ENCODE data around the gene TPPP2. TPM values are rescaled to one million over a fixed set of nuclear protein-coding genes. Genes with fewer than 3 reads are reported as not detected.
A peak's percentile ranks its signal among the peaks of the same experiment; 100 is the strongest.

Gene TPPP2
- total and polyA plus RNA-seq, 2 experiments from 2014 or later = not detected

DNA sequence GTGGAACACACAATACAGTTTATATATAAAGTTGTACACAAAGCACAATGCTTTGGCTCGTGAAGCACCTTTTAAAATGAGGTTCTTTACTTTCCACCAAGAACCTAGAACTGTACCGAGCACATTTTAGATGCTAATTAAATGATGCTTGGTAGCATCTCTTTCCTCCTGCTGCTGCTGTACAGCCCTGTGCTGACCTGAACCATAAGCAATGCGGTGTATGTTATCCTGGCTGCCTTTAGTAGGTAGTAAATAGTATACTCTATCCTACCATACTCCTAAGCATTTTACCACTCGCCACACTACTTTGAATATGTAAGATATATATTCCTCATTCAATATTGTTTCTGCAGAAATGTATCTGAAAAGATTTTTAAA, 24.7 kb downstream of the TPPP2 start:
- no peaks in the 10 kb centered on the region for H3K36me3 Mint-ChIP-seq (ENCODE audit: low read depth)
- H3K27ac ChIP-seq (ENCODE audit: low read depth) = no peak overlapping the region
- no peak overlapping the region for H3K27ac Mint-ChIP-seq
- H4K20me1 ChIP-seq (replicated peaks; ENCODE audit: insufficient read depth) = no peaks in the 10 kb centered on the region
- no peak overlapping the region for H2AFZ ChIP-seq
- H3K4me3 Mint-ChIP-seq = no peak overlapping the region
- TF ChIP-seq NANOG (IDR thresholded peaks at IDR 0.05; ENCODE audit: borderline replicate concordance) = no peak
- H3K36me3 ChIP-seq (ENCODE audit: insufficient read depth) = no peaks in the 10 kb centered on the region
- H3K4me1 Mint-ChIP-seq = peaks cover 10% of the 10 kb centered on the region; the same call in 2 of the 3 replicates
- H3K9me2 ChIP-seq (ENCODE audit: insufficient read depth) = no peaks in the 10 kb centered on the region
- DNase-seq (ENCODE audit: low spot score) = no peak
- H3K79me2 ChIP-seq (replicated peaks; ENCODE audit: insufficient read depth) = no peaks in the 10 kb centered on the region
- peaks cover 6% of the 10 kb centered on the region; the same call in 1 of the 2 replicates for H3K4me1 ChIP-seq (ENCODE audit: insufficient read depth)
- ATAC-seq = no peak
- no peaks in the 10 kb centered on the region for H3F3A ChIP-seq (replicated peaks; ENCODE audit: low read depth)
- no peak overlapping the region for H3K4me2 ChIP-seq
- H3K9me3 Mint-ChIP-seq = no peaks in the 10 kb centered on the region
- H3K4me3 ChIP-seq = no peak overlapping the region
- peaks cover 5% of the 10 kb centered on the region for H3K27me3 Mint-ChIP-seq (ENCODE audit: insufficient read depth, low read depth, poor library complexity)
- H3K27me3 ChIP-seq (ENCODE audit: insufficient read depth) = no peaks in the 10 kb centered on the region

DNA sequence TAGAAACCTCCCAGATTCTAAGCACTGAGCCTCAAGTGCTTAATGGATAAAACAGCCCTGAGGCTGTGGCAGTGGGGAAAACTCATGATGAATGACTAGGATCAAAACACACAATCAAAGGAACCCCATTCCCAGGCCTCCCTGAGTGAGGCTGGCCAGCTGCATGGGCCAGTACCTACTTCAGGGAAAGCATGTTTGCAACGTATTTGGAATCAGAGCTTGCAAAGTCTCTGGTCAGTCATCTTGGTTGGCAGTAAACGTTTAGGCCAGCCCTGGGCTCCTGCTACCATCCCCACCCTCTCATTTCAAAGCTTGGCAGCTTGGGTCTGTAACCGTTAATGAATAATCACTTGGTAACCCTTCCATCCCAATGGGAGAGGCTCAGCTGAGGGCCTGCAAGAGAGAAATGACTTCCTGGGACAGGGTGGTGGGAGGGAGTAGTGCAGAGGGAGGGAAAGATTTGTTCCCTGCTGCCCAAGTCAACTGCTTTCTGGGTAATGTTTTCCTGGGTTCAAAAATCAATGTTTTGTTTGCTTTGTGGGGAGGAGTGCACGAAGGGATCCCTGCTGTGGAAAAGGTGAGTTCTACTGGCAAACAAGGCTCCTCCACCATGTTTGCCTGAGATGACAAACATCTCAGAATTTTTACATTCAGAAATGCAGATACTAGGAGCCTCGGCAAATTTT, 25.6 kb downstream of the TPPP2 start:
- Histone ChIP-seq H3K4me3 (no peak overlapping the region), H4K20me1 (replicated peaks; ENCODE audit: insufficient read depth) (no peaks in the 10 kb centered on the region), H3F3A (replicated peaks; ENCODE audit: low read depth) (no peaks in the 10 kb centered on the region), H3K4me1 (ENCODE audit: insufficient read depth) (peaks cover 6% of the 10 kb centered on the region; the same call in 1 of the 2 replicates), H3K79me2 (replicated peaks; ENCODE audit: insufficient read depth) (no peaks in the 10 kb centered on the region), H3K27me3 (ENCODE audit: insufficient read depth) (no peaks in the 10 kb centered on the region), H3K9me2 (ENCODE audit: insufficient read depth) (no peaks in the 10 kb centered on the region), H3K27ac (ENCODE audit: low read depth) (no peak overlapping the region), H3K36me3 (ENCODE audit: insufficient read depth) (no peaks in the 10 kb centered on the region), H2AFZ (peak overlapping the region; percentile 85), H3K4me2 (no peak overlapping the region)
- TF ChIP-seq, protein P1, sequence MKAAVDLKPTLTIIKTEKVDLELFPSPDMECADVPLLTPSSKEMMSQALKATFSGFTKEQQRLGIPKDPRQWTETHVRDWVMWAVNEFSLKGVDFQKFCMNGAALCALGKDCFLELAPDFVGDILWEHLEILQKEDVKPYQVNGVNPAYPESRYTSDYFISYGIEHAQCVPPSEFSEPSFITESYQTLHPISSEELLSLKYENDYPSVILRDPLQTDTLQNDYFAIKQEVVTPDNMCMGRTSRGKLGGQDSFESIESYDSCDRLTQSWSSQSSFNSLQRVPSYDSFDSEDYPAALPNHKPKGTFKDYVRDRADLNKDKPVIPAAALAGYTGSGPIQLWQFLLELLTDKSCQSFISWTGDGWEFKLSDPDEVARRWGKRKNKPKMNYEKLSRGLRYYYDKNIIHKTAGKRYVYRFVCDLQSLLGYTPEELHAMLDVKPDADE (IDR thresholded peaks at IDR 0.05) = no peak
- no peak for TF ChIP-seq JUNB (IDR thresholded peaks at IDR 0.05; ENCODE audit: unreplicated experiment)
- no peak for TF ChIP-seq NANOG (IDR thresholded peaks at IDR 0.05; ENCODE audit: borderline replicate concordance)
- no peak for TF ChIP-seq EZH2 (IDR thresholded peaks at IDR 0.05; ENCODE audit: low read depth, unreplicated experiment)
- no peak for TF ChIP-seq POLR2AphosphoS5 (IDR thresholded peaks at IDR 0.05; ENCODE audit: low read depth)
- no peak for TF ChIP-seq ZNF462 (CRISPR knock-in tag; IDR thresholded peaks at IDR 0.05)
- TF ChIP-seq CREB1 (CRISPR knock-in tag; IDR thresholded peaks at IDR 0.05; ENCODE audit: low read depth) = no peak
- TF ChIP-seq, protein P2, sequence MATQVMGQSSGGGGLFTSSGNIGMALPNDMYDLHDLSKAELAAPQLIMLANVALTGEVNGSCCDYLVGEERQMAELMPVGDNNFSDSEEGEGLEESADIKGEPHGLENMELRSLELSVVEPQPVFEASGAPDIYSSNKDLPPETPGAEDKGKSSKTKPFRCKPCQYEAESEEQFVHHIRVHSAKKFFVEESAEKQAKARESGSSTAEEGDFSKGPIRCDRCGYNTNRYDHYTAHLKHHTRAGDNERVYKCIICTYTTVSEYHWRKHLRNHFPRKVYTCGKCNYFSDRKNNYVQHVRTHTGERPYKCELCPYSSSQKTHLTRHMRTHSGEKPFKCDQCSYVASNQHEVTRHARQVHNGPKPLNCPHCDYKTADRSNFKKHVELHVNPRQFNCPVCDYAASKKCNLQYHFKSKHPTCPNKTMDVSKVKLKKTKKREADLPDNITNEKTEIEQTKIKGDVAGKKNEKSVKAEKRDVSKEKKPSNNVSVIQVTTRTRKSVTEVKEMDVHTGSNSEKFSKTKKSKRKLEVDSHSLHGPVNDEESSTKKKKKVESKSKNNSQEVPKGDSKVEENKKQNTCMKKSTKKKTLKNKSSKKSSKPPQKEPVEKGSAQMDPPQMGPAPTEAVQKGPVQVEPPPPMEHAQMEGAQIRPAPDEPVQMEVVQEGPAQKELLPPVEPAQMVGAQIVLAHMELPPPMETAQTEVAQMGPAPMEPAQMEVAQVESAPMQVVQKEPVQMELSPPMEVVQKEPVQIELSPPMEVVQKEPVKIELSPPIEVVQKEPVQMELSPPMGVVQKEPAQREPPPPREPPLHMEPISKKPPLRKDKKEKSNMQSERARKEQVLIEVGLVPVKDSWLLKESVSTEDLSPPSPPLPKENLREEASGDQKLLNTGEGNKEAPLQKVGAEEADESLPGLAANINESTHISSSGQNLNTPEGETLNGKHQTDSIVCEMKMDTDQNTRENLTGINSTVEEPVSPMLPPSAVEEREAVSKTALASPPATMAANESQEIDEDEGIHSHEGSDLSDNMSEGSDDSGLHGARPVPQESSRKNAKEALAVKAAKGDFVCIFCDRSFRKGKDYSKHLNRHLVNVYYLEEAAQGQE (IDR thresholded peaks at IDR 0.05; ENCODE audit: unreplicated experiment) = no peak
- TF ChIP-seq STAT1 (IDR thresholded peaks at IDR 0.05; ENCODE audit: unreplicated experiment) = no peak
- TF ChIP-seq EZH2phosphoT487 (IDR thresholded peaks at IDR 0.05; ENCODE audit: unreplicated experiment) = no peak
- peaks cover 5% of the 10 kb centered on the region for H3K27me3 Mint-ChIP-seq (ENCODE audit: insufficient read depth, low read depth, poor library complexity)
- H3K36me3 Mint-ChIP-seq (ENCODE audit: low read depth) = no peaks in the 10 kb centered on the region
- no peaks in the 10 kb centered on the region for H3K9me3 Mint-ChIP-seq
- peak; percentile 26 for DNase-seq (ENCODE audit: low spot score)
- no peak overlapping the region for H3K27ac Mint-ChIP-seq
- no peak overlapping the region for H3K4me3 Mint-ChIP-seq
- peak; percentile 74 for ATAC-seq
- peaks cover 10% of the 10 kb centered on the region; the same call in 2 of the 3 replicates for H3K4me1 Mint-ChIP-seq
